Measurements from ENCODE around the gene RARRES2.
"Not testable (repeated sequence)": the region's sequence is repeated elsewhere in the genome, so short reads cannot be mapped to it uniquely, and the experiment has no call there.

Gene RARRES2

GRCh38 chr7:150341263-150342120, at the start of gene RARRES2:
RARRES2 (minus strand) TSS chr7:150341629; CDS start chr7:150340609, 1,020 bp downstream.
- no peak for DNase-seq (ENCODE audit: low spot score)

- no peak for DNase-seq (ENCODE audit: low spot score)
Observed at GRCh38 chr7:150390205-150390604, 48.8 kb upstream of the RARRES2 start.

- DNase-seq (ENCODE audit: low spot score) = no peak
Observed at GRCh38 chr7:150389532-150389816, 48.0 kb upstream of the RARRES2 start.

- no peak for DNase-seq (ENCODE audit: low spot score)
Observed at GRCh38 chr7:150388709-150389531, 47.5 kb upstream of the RARRES2 start.

- no peak for DNase-seq (ENCODE audit: low spot score)
Observed at GRCh38 chr7:150388306-150388705, 46.9 kb upstream of the RARRES2 start.

- not testable (repeated sequence) for DNase-seq (ENCODE audit: low spot score)
Observed at GRCh38 chr7:150385884-150386283, 44.5 kb upstream of the RARRES2 start.

- no peak for DNase-seq (ENCODE audit: low spot score)
Observed at GRCh38 chr7:150385302-150385723, 43.9 kb upstream of the RARRES2 start.

GRCh38 chr7:150384406-150385301, 43.2 kb upstream of the RARRES2 start:
- DNase-seq (ENCODE audit: low spot score) = no peak

GRCh38 chr7:150383710-150384397, 42.4 kb upstream of the RARRES2 start:
- DNase-seq (ENCODE audit: low spot score) = no peak

- no peak for DNase-seq (ENCODE audit: low spot score)
Observed at GRCh38 chr7:150382844-150383225, 41.4 kb upstream of the RARRES2 start.

GRCh38 chr7:150382123-150382843, 40.9 kb upstream of the RARRES2 start:
- DNase-seq (ENCODE audit: low spot score) = no peak

- DNase-seq (ENCODE audit: low spot score) = no peak
Observed at GRCh38 chr7:150381785-150382122, 40.3 kb upstream of the RARRES2 start.

- no peak for DNase-seq (ENCODE audit: low spot score)
Observed at GRCh38 chr7:150381096-150381495, 39.7 kb upstream of the RARRES2 start.

GRCh38 chr7:150380463-150380862, 39.0 kb upstream of the RARRES2 start:
- no peak for DNase-seq (ENCODE audit: low spot score)

- peak; percentile 45 for DNase-seq (ENCODE audit: low spot score)
Observed at GRCh38 chr7:150379441-150380379, 38.3 kb upstream of the RARRES2 start.

GRCh38 chr7:150378853-150379440, 37.5 kb upstream of the RARRES2 start, which contains the start of gene ZNF775:
ZNF775 (plus strand) TSS chr7:150379330; CDS start chr7:150388471, 9,141 bp downstream.
- peak; percentile 93 for DNase-seq (ENCODE audit: low spot score)

GRCh38 chr7:150378115-150378852, 36.9 kb upstream of the RARRES2 start:
- peak; percentile 33 for DNase-seq (ENCODE audit: low spot score)

GRCh38 chr7:150377635-150378034, 36.2 kb upstream of the RARRES2 start:
- no peak for DNase-seq (ENCODE audit: low spot score)

- DNase-seq (ENCODE audit: low spot score) = no peak
Observed at GRCh38 chr7:150377196-150377595, 35.8 kb upstream of the RARRES2 start.
